ENCODE results near the gene CDK7. TPM values are rescaled to one million over a fixed set of nuclear protein-coding genes. Genes with fewer than 3 reads are reported as not detected.

CDK7 gene
- 10 to 100 TPM in 1 of 2 donors, 1 to 10 TPM in 1; 4.0 to 14.5 TPM for total RNA-seq

- Histone ChIP-seq H3K4me3 (peak within 1 kb of the TSS; percentile 85 to 99), H3K27ac (peak within 1 kb of the TSS; percentile 13 to 89 (median 74)), H3K27me3 (no peaks in the 10 kb centered on the region), H3K4me1 (peaks cover 14% of the 10 kb centered on the region), H3K36me3 (replicated peaks in 1 of 2; ENCODE audit: insufficient read depth in 1 of 2, low read depth in 2 of 2) (no peaks in the 10 kb centered on the region), H3K9me3 (no peaks in the 10 kb centered on the region)
- intact Hi-C loops (cut with DNase I) = no loop called here
- no peak for TF ChIP-seq CTCF (IDR thresholded peaks at IDR 0.05)
- peak in 2 of 3 donors; percentile 74 to 76 for TF ChIP-seq POLR2A (IDR thresholded peaks at IDR 0.05)
- ATAC-seq (peak; percentile 99), DNase-seq (peak; percentile 90 to 94 (median 93))
- 0% methylated on average over 14 to 49 of the region's 49 CpGs for WGBS, 2 donors
Measured at GRCh38 chr5:69234457-69235268, at the start of gene CDK7. CDK7 (plus strand) TSS chr5:69234886; CDS start chr5:69234976, 90 bp downstream.

- H3K9me3 ChIP-seq = no peaks in the 10 kb centered on the region
- no peaks in the 10 kb centered on the region for H3K27me3 ChIP-seq
- 91 to 93% methylated on average over 2 of the region's 2 CpGs for WGBS, 2 donors
- H3K36me3 ChIP-seq (replicated peaks in 1 of 2; ENCODE audit: insufficient read depth in 1 of 2, low read depth in 2 of 2) = no peaks in the 10 kb centered on the region
- no peak overlapping the region for H3K4me3 ChIP-seq
- ATAC-seq (no peak), DNase-seq (no peak)
- TF ChIP-seq CTCF (IDR thresholded peaks at IDR 0.05) = no peak
- no peak for TF ChIP-seq POLR2A (IDR thresholded peaks at IDR 0.05)
- H3K4me1 ChIP-seq = peaks cover 17% of the 10 kb centered on the region
- intact Hi-C loops (cut with DNase I) = no loop called here
- no peak overlapping the region for H3K27ac ChIP-seq
Measured at GRCh38 chr5:69187342-69187741, 47.3 kb upstream of the CDK7 start.

- WGBS, 2 donors = 1 to 6% methylated on average over 8 of the region's 8 CpGs
- Histone ChIP-seq H3K4me3 (peak overlapping the region; percentile 66 to 77), H3K4me1 (peaks cover 17% of the 10 kb centered on the region), H3K27me3 (no peaks in the 10 kb centered on the region), H3K27ac (peak overlapping the region; percentile 30 to 83 (median 73)), H3K36me3 (replicated peaks in 1 of 2; ENCODE audit: insufficient read depth in 1 of 2, low read depth in 2 of 2) (no peaks in the 10 kb centered on the region), H3K9me3 (no peaks in the 10 kb centered on the region)
- intact Hi-C loops (cut with DNase I) = no loop called here
- no peak for TF ChIP-seq CTCF (IDR thresholded peaks at IDR 0.05)
- TF ChIP-seq POLR2A (IDR thresholded peaks at IDR 0.05) = no peak
- DNase-seq (no peak), ATAC-seq (no peak)
Measured at GRCh38 chr5:69188811-69189161, 45.9 kb upstream of the CDK7 start.

- no peaks in the 10 kb centered on the region for H3K27me3 ChIP-seq
- TF ChIP-seq POLR2A (IDR thresholded peaks at IDR 0.05) (peak in 2 of 3 donors; percentile 34 to 59), CTCF (IDR thresholded peaks at IDR 0.05) (no peak)
- 0 to 1% methylated on average over 29 to 55 of the region's 55 CpGs for WGBS, 2 donors
- intact Hi-C loops (cut with DNase I) = no loop called here
- no peaks in the 10 kb centered on the region for H3K9me3 ChIP-seq
- H3K36me3 ChIP-seq (replicated peaks in 1 of 2; ENCODE audit: insufficient read depth in 1 of 2, low read depth in 2 of 2) = no peaks in the 10 kb centered on the region
- H3K4me3 ChIP-seq = peak within 1 kb of the TSS; percentile 66 to 77
- ATAC-seq = peak; percentile 99
- H3K4me1 ChIP-seq = peaks cover 17% of the 10 kb centered on the region
- peak within 1 kb of the TSS; percentile 30 to 83 (median 73) for H3K27ac ChIP-seq
- peak; percentile 89 to 94 (median 94) for DNase-seq
Measured at GRCh38 chr5:69189162-69190086, 45.3 kb upstream of the CDK7 start, which contains the start of gene CENPH. CENPH (plus strand) TSS chr5:69189583; CDS start chr5:69189635, 52 bp downstream.
